Measurements from ENCODE around the gene RIC8B.

DNA sequence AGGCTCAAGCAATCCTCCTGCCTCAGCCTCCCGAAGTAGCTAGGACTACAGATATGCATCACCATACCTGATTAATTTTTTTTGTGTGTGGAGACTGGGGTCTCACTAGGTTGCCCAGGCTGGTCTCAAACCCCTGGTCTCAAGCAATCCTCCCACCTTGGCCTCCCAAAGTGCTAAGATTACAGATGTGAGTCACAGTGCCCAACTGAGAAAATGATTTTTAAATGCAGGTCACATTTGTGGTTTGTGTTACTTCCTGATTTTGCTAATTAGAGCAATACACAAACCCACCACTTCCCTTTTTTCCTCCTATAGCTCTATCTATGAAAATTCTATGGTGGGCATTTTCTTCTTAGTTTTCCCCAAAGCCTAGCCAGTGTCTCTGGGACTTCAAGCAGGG lies 135.7 kb downstream of the RIC8B start:
- TF ChIP-seq FOXK2 (IDR thresholded peaks at IDR 0.05) (no peak), BHLHE40 (IDR thresholded peaks at IDR 0.05; ENCODE audit: borderline replicate concordance) (no peak)

Data from HEK293T (cell line).